ENCODE data around the gene EPB41L2.

EPB41L2 gene

GRCh38 chr6:130982941-130983456 is 80.0 kb downstream of the EPB41L2 start:
- DNase-seq (ENCODE audit: low read depth): no peak
- H3K4me3 ChIP-seq (ENCODE audit: control insufficient read depth, low read depth, low read length): no peak overlapping the region

DNA sequence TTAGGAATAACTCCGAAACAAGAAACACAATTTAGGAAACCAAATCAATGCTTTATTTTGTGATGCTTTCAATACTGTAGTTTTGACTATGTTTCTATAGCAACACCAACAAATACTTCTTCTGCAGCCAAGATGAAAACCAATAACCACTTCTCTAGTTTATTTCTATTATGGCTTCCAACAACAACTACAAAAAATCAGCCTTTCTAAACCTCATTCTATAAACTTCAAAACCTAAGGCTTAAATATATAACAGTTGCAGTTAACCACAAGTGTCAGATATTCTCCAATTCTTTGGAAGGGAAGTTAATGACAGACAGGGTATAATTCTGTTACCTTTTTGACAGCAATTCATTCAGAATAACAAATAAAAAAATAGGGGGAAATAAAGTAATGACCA is 80.9 kb downstream of the EPB41L2 start:
- TF ChIP-seq, protein P1, sequence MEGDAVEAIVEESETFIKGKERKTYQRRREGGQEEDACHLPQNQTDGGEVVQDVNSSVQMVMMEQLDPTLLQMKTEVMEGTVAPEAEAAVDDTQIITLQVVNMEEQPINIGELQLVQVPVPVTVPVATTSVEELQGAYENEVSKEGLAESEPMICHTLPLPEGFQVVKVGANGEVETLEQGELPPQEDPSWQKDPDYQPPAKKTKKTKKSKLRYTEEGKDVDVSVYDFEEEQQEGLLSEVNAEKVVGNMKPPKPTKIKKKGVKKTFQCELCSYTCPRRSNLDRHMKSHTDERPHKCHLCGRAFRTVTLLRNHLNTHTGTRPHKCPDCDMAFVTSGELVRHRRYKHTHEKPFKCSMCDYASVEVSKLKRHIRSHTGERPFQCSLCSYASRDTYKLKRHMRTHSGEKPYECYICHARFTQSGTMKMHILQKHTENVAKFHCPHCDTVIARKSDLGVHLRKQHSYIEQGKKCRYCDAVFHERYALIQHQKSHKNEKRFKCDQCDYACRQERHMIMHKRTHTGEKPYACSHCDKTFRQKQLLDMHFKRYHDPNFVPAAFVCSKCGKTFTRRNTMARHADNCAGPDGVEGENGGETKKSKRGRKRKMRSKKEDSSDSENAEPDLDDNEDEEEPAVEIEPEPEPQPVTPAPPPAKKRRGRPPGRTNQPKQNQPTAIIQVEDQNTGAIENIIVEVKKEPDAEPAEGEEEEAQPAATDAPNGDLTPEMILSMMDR (conservative IDR thresholded peaks at IDR 0.05; ENCODE audit: control insufficient read depth, insufficient read depth, low read depth, low read length): no peak
- DNase-seq (ENCODE audit: low read depth): no peak
- no peak overlapping the region for H3K4me3 ChIP-seq (ENCODE audit: control insufficient read depth, low read depth, low read length)

More at GRCh38 chr6:130982941-130983456, 80.0 kb downstream of the EPB41L2 start:
- TF ChIP-seq, protein P1 (conservative IDR thresholded peaks at IDR 0.05; ENCODE audit: control insufficient read depth, insufficient read depth, low read depth, low read length): no peak

DNA sequence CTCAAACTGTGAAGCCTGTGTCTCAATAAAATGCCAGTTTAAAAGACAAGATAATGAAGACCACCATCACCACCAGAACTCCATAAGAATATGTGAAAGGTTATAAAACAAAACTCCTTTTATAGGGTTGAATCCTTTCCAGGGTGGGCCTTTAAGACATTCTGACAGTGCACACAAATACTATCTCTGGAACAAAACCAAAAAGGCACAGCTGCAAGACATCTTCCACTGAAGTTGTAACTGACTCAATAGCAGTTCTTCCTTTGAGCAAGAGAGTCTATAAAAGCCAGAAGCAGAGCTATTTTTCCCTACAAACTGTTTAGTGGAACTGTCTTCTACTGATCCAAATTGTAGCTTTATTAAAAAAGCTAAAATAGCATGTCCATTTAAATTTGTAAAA is 81.6 kb downstream of the EPB41L2 start:
- DNase-seq (ENCODE audit: low read depth): peak; percentile 58
- no peak overlapping the region for H3K4me3 ChIP-seq (ENCODE audit: control insufficient read depth, low read depth, low read length)
- TF ChIP-seq, protein P1 (conservative IDR thresholded peaks at IDR 0.05; ENCODE audit: control insufficient read depth, insufficient read depth, low read depth, low read length): no peak

GRCh38 chr6:130980310-130981032 is 82.6 kb downstream of the EPB41L2 start:
- DNase-seq (ENCODE audit: low read depth): no peak
- TF ChIP-seq, protein P1 (conservative IDR thresholded peaks at IDR 0.05; ENCODE audit: control insufficient read depth, insufficient read depth, low read depth, low read length): no peak
- no peak overlapping the region for H3K4me3 ChIP-seq (ENCODE audit: control insufficient read depth, low read depth, low read length)

- no peak overlapping the region for H3K4me3 ChIP-seq (ENCODE audit: control insufficient read depth, low read depth, low read length)
- DNase-seq (ENCODE audit: low read depth): no peak
- TF ChIP-seq, protein P1 (conservative IDR thresholded peaks at IDR 0.05; ENCODE audit: control insufficient read depth, insufficient read depth, low read depth, low read length): no peak
Observed at GRCh38 chr6:130978660-130979396, 84.2 kb downstream of the EPB41L2 start.

DNA sequence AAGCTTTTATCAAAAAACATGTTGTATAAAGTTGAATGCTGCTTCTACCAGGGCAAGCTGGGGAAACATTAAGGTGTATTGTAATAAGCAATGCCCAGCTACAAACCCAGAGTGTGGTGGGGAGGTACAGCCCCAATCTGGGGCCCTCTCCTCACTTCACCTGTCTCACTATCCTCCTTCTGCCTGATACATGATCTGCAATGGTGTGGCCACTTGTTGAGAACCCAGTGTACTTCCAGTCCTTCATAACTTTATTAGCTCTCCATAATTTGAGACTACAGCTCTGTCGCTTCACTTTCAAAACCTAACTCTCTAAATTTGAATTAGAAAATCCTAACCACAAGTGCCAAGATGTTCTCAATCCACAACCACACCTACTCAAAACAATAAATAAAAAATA is 84.9 kb downstream of the EPB41L2 start:
- H3K4me3 ChIP-seq (ENCODE audit: control insufficient read depth, low read depth, low read length): no peak overlapping the region
- TF ChIP-seq, protein P1 (conservative IDR thresholded peaks at IDR 0.05; ENCODE audit: control insufficient read depth, insufficient read depth, low read depth, low read length): no peak
- no peak for DNase-seq (ENCODE audit: low read depth)

Measured in fibroblast of mammary gland (primary cell).